Mesenchymal stem cell (in vitro differentiated cells and primary cell): ENCODE data around the gene ARFGAP3.
A peak's percentile ranks its signal among the peaks of the same experiment; 100 is the strongest.

Experiments
- DNase-seq: peaks from one replicate; pipeline ENCODE4 v3.0.0-alpha.2; 2013
- H2AFZ ChIP-seq: one replicate; pipeline ENCODE4 v1.6.1; 2013; ENCODE audit warnings: low read depth, mild to moderate bottlenecking, control low read depth, inconsistent platforms, low read length, moderate library complexity
- H2AK5ac ChIP-seq: 2 replicates; pipeline ENCODE4 v1.6.1; 2013; ENCODE audit warnings: low read length, moderate library complexity, mild to moderate bottlenecking, inconsistent platforms; ENCODE audit not compliant: severe bottlenecking
- H2BK120ac ChIP-seq: one replicate; pipeline ENCODE4 v1.6.1; 2013; ENCODE audit warnings: low read depth, mild to moderate bottlenecking, inconsistent platforms, low read length, moderate library complexity
- H2BK12ac ChIP-seq, 2 experiments: one replicate each; pipeline ENCODE4 v1.6.1; 2013; ENCODE audit warnings: inconsistent platforms in 2 of 2, low read length in 2 of 2, mild to moderate bottlenecking in 2 of 2, moderate library complexity in 2 of 2, control low read depth in 1 of 2
- H2BK15ac ChIP-seq: one replicate; pipeline ENCODE4 v1.6.1; 2013; ENCODE audit warnings: mild to moderate bottlenecking, low read depth, inconsistent platforms; ENCODE audit not compliant: poor library complexity, severe bottlenecking
- H2BK5ac ChIP-seq: 2 replicates; pipeline ENCODE4 v1.6.1; 2013; ENCODE audit warnings: low read depth, mild to moderate bottlenecking, low read length, control low read depth, inconsistent platforms; ENCODE audit not compliant: poor library complexity, severe bottlenecking
- H3K14ac ChIP-seq, 2 experiments: one replicate each; pipeline ENCODE4 v1.6.1; 2013; ENCODE audit warnings: inconsistent platforms in 2 of 2, low read length in 2 of 2, control low read depth in 1 of 2, mild to moderate bottlenecking in 1 of 2, moderate library complexity in 1 of 2
- H3K18ac ChIP-seq, 2 experiments: one replicate each; pipeline ENCODE4 v1.6.1; 2013; ENCODE audit warnings: inconsistent platforms in 2 of 2, low read length in 2 of 2, control low read depth in 1 of 2, low read depth in 1 of 2, mild to moderate bottlenecking in 1 of 2
- H3K23ac ChIP-seq, 2 experiments: one replicate each; pipeline ENCODE4 v1.6.1; 2013; ENCODE audit warnings: inconsistent platforms in 2 of 2, low read length in 2 of 2, mild to moderate bottlenecking in 2 of 2, moderate library complexity in 2 of 2, control low read depth in 1 of 2
- H3K27ac ChIP-seq: 2 replicates; pipeline ENCODE4 v1.5.1; 2013; ENCODE audit warnings: mild to moderate bottlenecking, moderate library complexity, low read length, control low read depth, inconsistent platforms; ENCODE audit not compliant: poor library complexity, severe bottlenecking
- H3K27me3 ChIP-seq, 2 experiments: 2 replicates each; pipeline versions ENCODE4 v1.6.1 to v1.7.0; 2013; ENCODE audit warnings: low read length in 2 of 2, mild to moderate bottlenecking in 2 of 2, moderate library complexity in 2 of 2, control low read depth in 1 of 2, inconsistent platforms in 1 of 2; ENCODE audit not compliant: control insufficient read depth in 1 of 2, insufficient read depth in 1 of 2
- H3K36me3 ChIP-seq, 2 experiments: 2 replicates each; pipeline versions ENCODE4 v1.6.1 to v1.7.0; 2013; ENCODE audit warnings: low read length in 2 of 2, control low read depth in 1 of 2, inconsistent platforms in 1 of 2, low read depth in 1 of 2, mild to moderate bottlenecking in 1 of 2; ENCODE audit not compliant: insufficient read depth in 2 of 2, control insufficient read depth in 1 of 2
- H3K4ac ChIP-seq, 2 experiments: one replicate each; pipeline ENCODE4 v1.6.1; 2013; ENCODE audit warnings: inconsistent platforms in 2 of 2, low read length in 2 of 2, mild to moderate bottlenecking in 2 of 2, moderate library complexity in 2 of 2, control low read depth in 1 of 2, low read depth in 1 of 2
- H3K4me1 ChIP-seq: 2 replicates; pipeline ENCODE4 v1.6.1; 2013; ENCODE audit warnings: low read depth, low read length, control low read depth; ENCODE audit not compliant: control insufficient read depth, insufficient read depth
- H3K4me2 ChIP-seq: 2 replicates; pipeline ENCODE4 v1.6.1; 2013; ENCODE audit warnings: low read length, mild to moderate bottlenecking, inconsistent platforms; ENCODE audit not compliant: poor library complexity, severe bottlenecking
- H3K4me3 ChIP-seq, 2 experiments: 2 replicates each; pipeline versions ENCODE4 v1.5.1 to v1.7.0; 2013; ENCODE audit warnings: low read length in 2 of 2, mild to moderate bottlenecking in 2 of 2, control low read depth in 1 of 2, low read depth in 1 of 2; ENCODE audit not compliant: insufficient read depth in 1 of 2
- H3K79me1 ChIP-seq: replicated peaks from 2 replicates; pipeline ENCODE4 v1.6.1; 2013; ENCODE audit warnings: mild to moderate bottlenecking, control low read depth, low read length, inconsistent platforms; ENCODE audit not compliant: poor library complexity, severe bottlenecking
- H3K9ac ChIP-seq: 2 replicates; pipeline ENCODE4 v1.7.0; 2013; ENCODE audit warnings: mild to moderate bottlenecking, low read length, moderate library complexity
- H3K9me3 ChIP-seq: 2 replicates; pipeline ENCODE4 v1.7.0; 2013; ENCODE audit warnings: mild to moderate bottlenecking, low read length; ENCODE audit not compliant: control insufficient read depth
- H4K8ac ChIP-seq: one replicate; pipeline ENCODE4 v1.6.1; 2013; ENCODE audit warnings: inconsistent platforms, mild to moderate bottlenecking, low read length, moderate library complexity
- H4K91ac ChIP-seq: one replicate; pipeline ENCODE4 v1.6.1; 2013; ENCODE audit warnings: mild to moderate bottlenecking, low read length, inconsistent platforms
- WGBS: methylation state at CpG from one replicate; pipeline ENCODE4 v1.1.7; 2013; ENCODE audit warnings: mixed read lengths; 5-methylcytosine and 5-hydroxymethylcytosine counted together

ARFGAP3 gene

DNA sequence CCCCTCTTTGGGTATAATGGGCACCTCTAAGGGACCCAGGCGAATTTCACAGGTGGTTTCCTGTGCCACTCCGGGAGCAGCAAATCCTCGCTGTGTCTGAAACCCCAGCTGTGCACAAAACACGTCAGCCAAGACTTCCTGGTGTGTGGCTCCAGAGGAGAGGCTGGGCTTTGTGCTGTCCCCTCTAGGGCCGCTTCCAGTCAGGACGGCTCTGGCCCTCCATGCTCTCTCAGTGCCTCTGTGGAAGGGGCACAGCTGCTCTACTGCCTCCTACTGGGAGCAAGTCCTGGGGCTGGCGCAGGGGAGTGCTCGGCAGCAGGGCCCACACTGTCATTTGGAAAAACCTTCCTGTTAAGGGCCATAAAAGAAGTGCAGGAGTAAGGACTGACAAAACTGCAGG lies 23.7 kb upstream of the ARFGAP3 start:
- Histone ChIP-seq H3K14ac (no peak overlapping the region), H3K27me3 (no peaks in the 10 kb centered on the region), H2BK12ac (no peak overlapping the region), H3K18ac (no peak overlapping the region), H2AFZ (no peak overlapping the region), H4K91ac (no peak overlapping the region), H3K27ac (peak overlapping the region; percentile 60), H3K4me1 (peaks cover 38% of the 10 kb centered on the region), H3K23ac (no peak overlapping the region), H4K8ac (no peak overlapping the region), H3K79me1 (peaks cover 30% of the 10 kb centered on the region), H3K4ac (no peak overlapping the region), H2BK5ac (no peak overlapping the region), H3K4me3 (no peak overlapping the region), H3K9me3 (no peaks in the 10 kb centered on the region), H2BK120ac (no peak overlapping the region), H3K9ac (no peak overlapping the region), H2BK15ac (no peak overlapping the region), H2AK5ac (no peak overlapping the region), H3K4me2 (no peak overlapping the region), H3K36me3 (peaks cover 85 to 87% of the 10 kb centered on the region in 2 experiments)
- WGBS = 94% methylated on average over 8 of the region's 8 CpGs
- DNase-seq = no peak

GRCh38 chr22:42879371-42880021 lies 22.4 kb upstream of the ARFGAP3 start:
- Histone ChIP-seq H3K79me1 (peaks cover 26% of the 10 kb centered on the region), H4K8ac (no peak overlapping the region), H3K4me2 (no peak overlapping the region), H3K4me1 (peaks cover 30% of the 10 kb centered on the region), H3K4ac (no peak overlapping the region), H2BK120ac (no peak overlapping the region), H3K14ac (no peak overlapping the region), H3K27ac (no peak overlapping the region), H4K91ac (no peak overlapping the region), H2BK12ac (no peak overlapping the region), H2AFZ (no peak overlapping the region), H3K23ac (no peak overlapping the region), H3K4me3 (no peak overlapping the region), H3K36me3 (peaks cover 87 to 91% of the 10 kb centered on the region in 2 experiments), H2BK15ac (no peak overlapping the region), H3K9ac (no peak overlapping the region), H3K27me3 (no peaks in the 10 kb centered on the region), H3K9me3 (no peaks in the 10 kb centered on the region), H3K18ac (no peak overlapping the region), H2AK5ac (no peak overlapping the region), H2BK5ac (no peak overlapping the region)
- no peak for DNase-seq
- 98% methylated on average over 14 of the region's 14 CpGs for WGBS

DNA sequence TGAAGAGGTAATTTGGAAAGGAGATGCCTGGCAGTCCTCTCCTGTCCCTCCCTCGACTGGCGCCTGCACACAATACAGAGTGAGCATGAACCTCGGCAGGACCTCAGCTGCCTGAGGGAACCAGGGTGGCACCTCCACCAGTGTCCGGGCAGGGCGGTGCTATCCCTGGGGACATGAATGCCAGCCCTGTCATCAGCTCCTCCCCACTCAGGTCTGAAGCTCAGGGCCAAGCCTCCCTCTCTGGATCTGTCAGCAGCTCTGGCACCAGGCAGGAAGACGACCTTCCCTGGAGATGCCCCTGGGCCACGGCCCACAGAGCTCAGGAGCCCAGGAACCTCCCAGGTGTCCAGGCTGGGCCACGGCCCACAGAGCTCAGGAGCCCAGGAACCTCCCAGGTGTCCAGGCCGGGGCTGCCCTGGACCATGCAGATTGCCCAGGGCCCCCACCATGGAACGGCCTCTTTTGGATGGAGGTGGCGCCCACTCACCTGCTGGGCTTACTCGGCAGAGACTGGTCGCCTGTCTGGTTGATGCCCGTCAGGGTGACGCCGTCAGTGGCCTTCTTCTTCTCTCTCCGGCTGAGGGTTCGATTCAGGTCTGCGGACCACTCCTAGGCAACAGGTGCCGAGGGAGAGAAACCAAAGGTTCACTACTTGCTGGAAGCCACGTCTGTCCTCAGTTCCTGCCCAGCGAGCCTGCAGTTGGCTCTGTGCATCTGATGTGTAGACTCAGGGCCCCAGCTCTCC lies 21.7 kb upstream of the ARFGAP3 start:
- no peak overlapping the region for H3K14ac ChIP-seq
- H2BK120ac ChIP-seq = no peak overlapping the region
- no peak overlapping the region for H4K8ac ChIP-seq
- H3K9me3 ChIP-seq = no peaks in the 10 kb centered on the region
- no peak overlapping the region for H3K9ac ChIP-seq
- peaks cover 26% of the 10 kb centered on the region for H3K79me1 ChIP-seq
- no peak overlapping the region for H3K18ac ChIP-seq
- no peak overlapping the region for H3K4ac ChIP-seq
- H3K4me2 ChIP-seq = no peak overlapping the region
- no peak overlapping the region for H4K91ac ChIP-seq
- no peak overlapping the region for H2BK15ac ChIP-seq
- DNase-seq = no peak
- H2AFZ ChIP-seq = no peak overlapping the region
- H3K36me3 ChIP-seq = peaks cover 88 to 92% of the 10 kb centered on the region in 2 experiments
- H3K4me1 ChIP-seq = peaks cover 30% of the 10 kb centered on the region
- no peak overlapping the region for H2AK5ac ChIP-seq
- no peak overlapping the region for H3K27ac ChIP-seq
- 97% methylated on average over 22 of the region's 22 CpGs for WGBS
- no peak overlapping the region for H2BK12ac ChIP-seq
- no peak overlapping the region for H3K4me3 ChIP-seq
- no peak overlapping the region for H2BK5ac ChIP-seq
- no peak overlapping the region for H3K23ac ChIP-seq
- H3K27me3 ChIP-seq = no peaks in the 10 kb centered on the region

DNA sequence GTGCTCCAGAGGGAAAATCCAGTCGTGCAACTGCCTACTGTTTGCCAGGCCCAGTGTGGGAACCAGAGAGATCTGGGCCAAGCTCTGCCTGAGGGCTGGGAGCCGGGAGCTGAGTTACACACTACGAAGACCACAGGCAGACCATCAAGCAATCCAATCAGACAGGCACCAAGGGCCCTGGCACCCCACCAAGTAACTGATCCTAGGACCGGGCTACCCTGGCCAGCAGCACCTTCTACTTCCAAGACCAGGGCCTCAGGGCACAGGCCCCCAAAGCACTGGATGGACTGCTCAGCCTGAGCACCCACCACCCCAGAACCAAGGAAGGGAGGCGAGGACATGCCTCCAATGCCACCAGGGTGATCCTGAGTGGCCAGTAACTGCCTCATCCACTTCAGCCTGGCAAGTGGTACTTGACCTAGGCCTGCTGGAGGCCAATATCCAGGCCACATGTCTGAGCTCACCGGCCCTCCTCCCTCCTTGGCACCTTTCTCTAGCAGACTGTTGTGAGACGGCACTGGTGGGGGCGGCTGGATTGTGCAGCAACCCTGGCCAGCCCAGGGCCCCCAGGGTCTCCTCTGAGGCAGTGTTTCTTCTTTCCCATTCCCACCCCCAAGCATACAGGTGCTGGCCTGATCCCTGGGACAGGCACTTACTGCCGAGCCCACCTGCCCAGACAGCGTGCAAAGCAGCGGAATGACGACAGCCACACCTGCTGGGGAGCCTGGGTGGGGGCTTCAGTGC lies 20.7 kb upstream of the ARFGAP3 start:
- no peak overlapping the region for H4K91ac ChIP-seq
- peaks cover 87 to 93% of the 10 kb centered on the region in 2 experiments for H3K36me3 ChIP-seq
- no peak for DNase-seq
- peaks cover 33% of the 10 kb centered on the region for H3K4me1 ChIP-seq
- no peak overlapping the region for H3K18ac ChIP-seq
- no peak overlapping the region for H3K14ac ChIP-seq
- H2AFZ ChIP-seq = no peak overlapping the region
- no peak overlapping the region for H2BK12ac ChIP-seq
- H3K79me1 ChIP-seq = peaks cover 31% of the 10 kb centered on the region
- no peak overlapping the region for H4K8ac ChIP-seq
- no peak overlapping the region for H2BK5ac ChIP-seq
- H3K4me2 ChIP-seq = no peak overlapping the region
- H3K4ac ChIP-seq = no peak overlapping the region
- no peak overlapping the region for H3K27ac ChIP-seq
- no peak overlapping the region for H3K23ac ChIP-seq
- no peak overlapping the region for H3K9ac ChIP-seq
- no peak overlapping the region for H2BK15ac ChIP-seq
- no peak overlapping the region for H3K4me3 ChIP-seq
- no peak overlapping the region for H2BK120ac ChIP-seq
- no peaks in the 10 kb centered on the region for H3K27me3 ChIP-seq
- H2AK5ac ChIP-seq = no peak overlapping the region
- H3K9me3 ChIP-seq = no peaks in the 10 kb centered on the region
- WGBS = 98% methylated on average over 12 of the region's 12 CpGs
